H9 (cell line): Measurements from ENCODE around the gene PEX5L. TPM values are rescaled to one million over a fixed set of nuclear protein-coding genes. Genes with fewer than 3 reads are reported as not detected.

ENCODE experiments used
- DNase-seq: peaks from one replicate; pipeline ENCODE4 v3.0.0-alpha.2; 2017
- H2AFZ ChIP-seq: one replicate; pipeline ENCODE4 v1.6.1; 2013; ENCODE audit warnings: mild to moderate bottlenecking, low read length, control low read depth, moderate library complexity
- H2AK5ac ChIP-seq: 2 replicates; pipeline ENCODE4 v1.6.1; 2013; ENCODE audit warnings: low read length, control low read depth, mixed read lengths; ENCODE audit not compliant: insufficient read length
- H2BK120ac ChIP-seq: one replicate; pipeline ENCODE4 v1.6.1; 2013; ENCODE audit warnings: low read depth, mild to moderate bottlenecking, low read length, control low read depth, inconsistent platforms; ENCODE audit not compliant: poor library complexity, severe bottlenecking
- H2BK12ac ChIP-seq: 2 replicates; pipeline ENCODE4 v1.6.1; 2013; ENCODE audit warnings: low read length, control low read depth, mixed read lengths, low read depth; ENCODE audit not compliant: insufficient read length
- H2BK15ac ChIP-seq: 2 replicates; pipeline ENCODE4 v1.6.1; 2013; ENCODE audit warnings: low read depth, low read length, control low read depth
- H2BK20ac ChIP-seq: one replicate; pipeline ENCODE4 v1.6.1; 2013; ENCODE audit warnings: low read depth, mild to moderate bottlenecking, low read length, control low read depth, inconsistent platforms; ENCODE audit not compliant: poor library complexity, severe bottlenecking
- H2BK5ac ChIP-seq: 2 replicates; pipeline ENCODE4 v1.6.1; 2013; ENCODE audit warnings: low read length, control low read depth, mixed read lengths; ENCODE audit not compliant: insufficient read length
- H3K14ac ChIP-seq: 2 replicates; pipeline ENCODE4 v1.6.1; 2013; ENCODE audit warnings: low read length, control low read depth; ENCODE audit not compliant: insufficient read depth
- H3K18ac ChIP-seq: 2 replicates; pipeline ENCODE4 v1.6.1; 2013; ENCODE audit warnings: low read depth, mild to moderate bottlenecking, mixed read lengths, low read length, control low read depth; ENCODE audit not compliant: insufficient read length
- H3K23ac ChIP-seq: 2 replicates; pipeline ENCODE4 v1.6.1; 2013; ENCODE audit warnings: low read length, control low read depth, mixed read lengths, low read depth; ENCODE audit not compliant: insufficient read length
- H3K23me2 ChIP-seq: 2 replicates; pipeline ENCODE4 v1.6.1; 2013; ENCODE audit warnings: low read depth, mild to moderate bottlenecking, mixed read lengths, low read length, control low read depth; ENCODE audit not compliant: insufficient read length, poor library complexity, severe bottlenecking
- H3K27ac ChIP-seq: 2 replicates; pipeline ENCODE4 v1.5.1; 2013; ENCODE audit warnings: low read length, control low read depth, mixed read lengths, low read depth; ENCODE audit not compliant: insufficient read length
- H3K27me3 ChIP-seq: 2 replicates; pipeline ENCODE4 v1.6.1; 2013; ENCODE audit warnings: low read length, control low read depth, inconsistent platforms; ENCODE audit not compliant: insufficient read depth
- H3K4ac ChIP-seq: 2 replicates; pipeline ENCODE4 v1.6.1; 2013; ENCODE audit warnings: low read depth, mild to moderate bottlenecking, control low read depth, inconsistent platforms, low read length, moderate library complexity
- H3K4me1 ChIP-seq: 2 replicates; pipeline ENCODE4 v1.6.1; 2013; ENCODE audit warnings: low read length, control low read depth, inconsistent platforms; ENCODE audit not compliant: insufficient read depth
- H3K4me2 ChIP-seq: 2 replicates; pipeline ENCODE4 v1.6.1; 2013; ENCODE audit warnings: low read length, control low read depth, mixed read lengths; ENCODE audit not compliant: insufficient read length, insufficient read depth
- H3K56ac ChIP-seq: 2 replicates; pipeline ENCODE4 v1.6.1; 2013; ENCODE audit warnings: low read depth, mild to moderate bottlenecking, mixed read lengths, low read length, control low read depth; ENCODE audit not compliant: insufficient read length
- H3K79me1 ChIP-seq: 2 replicates; pipeline ENCODE4 v1.6.1; 2013; ENCODE audit warnings: low read depth, mild to moderate bottlenecking, moderate library complexity, low read length, control low read depth, inconsistent platforms; ENCODE audit not compliant: insufficient read depth, poor library complexity, severe bottlenecking
- H3K79me2 ChIP-seq: 2 replicates; pipeline ENCODE4 v1.6.1; 2013; ENCODE audit warnings: low read length, control low read depth, inconsistent platforms; ENCODE audit not compliant: insufficient read depth
- H3K9ac ChIP-seq: 2 replicates; pipeline ENCODE4 v1.6.1; 2013; ENCODE audit warnings: low read length, control low read depth, mixed read lengths; ENCODE audit not compliant: insufficient read length; ENCODE audit errors: extremely low read depth
- H3K9me3 ChIP-seq: one replicate; pipeline ENCODE4 v1.6.1; 2013; ENCODE audit warnings: low read depth, low read length, inconsistent platforms; ENCODE audit not compliant: control insufficient read depth
- H3T11ph ChIP-seq: one replicate; pipeline ENCODE4 v1.6.1; 2013; ENCODE audit warnings: mild to moderate bottlenecking, low read length, control low read depth, inconsistent platforms
- H4K20me1 ChIP-seq: one replicate; pipeline ENCODE4 v1.6.1; 2013; ENCODE audit not compliant: control insufficient read depth, insufficient read length, insufficient read depth
- H4K5ac ChIP-seq: 2 replicates; pipeline ENCODE4 v1.6.1; 2013; ENCODE audit warnings: low read depth, mild to moderate bottlenecking, mixed read lengths, low read length, control low read depth; ENCODE audit not compliant: insufficient read length
- H4K8ac ChIP-seq: replicated peaks from 2 replicates; pipeline ENCODE4 v1.6.1; 2013; ENCODE audit warnings: low read length, control low read depth, mixed read lengths, low read depth; ENCODE audit not compliant: insufficient read length
- H4K91ac ChIP-seq: 2 replicates; pipeline ENCODE4 v1.6.1; 2013; ENCODE audit warnings: low read depth, mild to moderate bottlenecking, moderate library complexity, mixed read lengths, low read length, control low read depth; ENCODE audit not compliant: insufficient read length
- H3K27ac Mint-ChIP-seq, 3 experiments: 2 replicates in 2 of 3; 3 replicates in 1 of 3; pipeline ENCODE4 v1.8.0; 2020 to 2021; ENCODE audit warnings: mixed read lengths in 3 of 3, mild to moderate bottlenecking in 1 of 3, moderate library complexity in 1 of 3
- H3K27me3 Mint-ChIP-seq: 2 replicates; pipeline ENCODE4 v1.8.0; 2021; ENCODE audit warnings: low read depth, mild to moderate bottlenecking, moderate library complexity, mixed read lengths
- H3K36me3 Mint-ChIP-seq, 3 experiments: 2 replicates in 2 of 3; 3 replicates in 1 of 3; pipeline ENCODE4 v1.8.0; 2020 to 2021; ENCODE audit warnings: low read depth in 3 of 3, mixed read lengths in 3 of 3; ENCODE audit not compliant: insufficient read depth in 1 of 3
- H3K4me1 Mint-ChIP-seq, 2 experiments: 2 replicates each; pipeline ENCODE4 v1.8.0; 2020; ENCODE audit warnings: mixed read lengths in 2 of 2
- H3K4me3 Mint-ChIP-seq, 2 experiments: 2 replicates in 1 of 2; 3 replicates in 1 of 2; pipeline ENCODE4 v1.8.0; 2020 to 2021; ENCODE audit warnings: mild to moderate bottlenecking in 2 of 2, mixed read lengths in 2 of 2, moderate library complexity in 1 of 2
- H3K9me3 Mint-ChIP-seq, 2 experiments: 2 replicates in 1 of 2; 3 replicates in 1 of 2; pipeline ENCODE4 v1.8.0; 2020; ENCODE audit warnings: mild to moderate bottlenecking in 2 of 2, mixed read lengths in 2 of 2, moderate library complexity in 1 of 2
- WGBS: extraction: QIAGEN DNeasy Blood & Tissue Kit; methylation state at CpG from one replicate; pipeline ENCODE4 v1.1.7; 2013; ENCODE audit warnings: missing lambda C conversion rate, low lambda C conversion rate, mixed read lengths; ENCODE audit not compliant: insufficient read length; ENCODE audit errors: extremely low coverage; 5-methylcytosine and 5-hydroxymethylcytosine counted together
- total RNA-seq: library from RNA; stranded (reverse); gene quantifications from 2 replicates; pipeline ENCODE4 v1.2.1, GENCODE V29; 2021
- TF ChIP-seq, protein P1 (sequence below): fragments of 200-600 bp; sonication (generic); conservative IDR thresholded peaks from 3 replicates; pipeline ENCODE4 v1.8.0; 2021; ENCODE audit warnings: antibody characterized with exemption, mild to moderate bottlenecking

PEX5L gene
- total RNA-seq, 1 experiment from 2014 or later: 0.85 TPM

DNA sequence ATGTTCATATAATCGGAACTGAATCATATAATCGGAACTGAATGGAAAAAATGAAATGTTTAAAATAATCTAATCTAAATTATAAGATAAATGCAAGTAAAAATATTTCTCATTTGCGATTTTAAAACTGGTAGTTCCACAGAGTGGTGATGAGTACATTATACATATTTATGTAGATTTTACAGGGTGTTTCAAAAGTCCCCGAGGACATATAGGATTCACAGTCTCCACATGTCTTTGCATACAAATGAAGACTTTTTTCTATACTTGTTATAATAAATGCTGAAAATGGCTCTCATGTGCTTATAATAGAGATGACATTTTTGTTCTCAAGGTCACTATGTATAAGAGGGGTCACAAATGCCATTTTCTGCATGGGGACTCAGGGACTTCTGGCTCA lies 139.5 kb downstream of the PEX5L start:
- no peak overlapping the region for H4K91ac ChIP-seq
- H3K14ac ChIP-seq: no peak overlapping the region
- no peak overlapping the region for H3T11ph ChIP-seq
- H3K9ac ChIP-seq: no peak overlapping the region
- H2AFZ ChIP-seq: no peak overlapping the region
- no peak overlapping the region for H2BK15ac ChIP-seq
- Mint-ChIP-seq H3K27me3 (no peaks in the 10 kb centered on the region), H3K36me3 (no peaks in the 10 kb centered on the region), H3K9me3 (no peaks in the 10 kb centered on the region), H3K27ac (no peak overlapping the region), H3K4me3 (no peak overlapping the region), H3K4me1 (no peaks in the 10 kb centered on the region)
- WGBS: no CpG with 5 or more reads among the region's 4 CpGs
- H3K56ac ChIP-seq: no peak overlapping the region
- H3K79me1 ChIP-seq: no peaks in the 10 kb centered on the region
- H3K27ac ChIP-seq: no peak overlapping the region
- no peak overlapping the region for H2BK5ac ChIP-seq
- H3K9me3 ChIP-seq: no peaks in the 10 kb centered on the region
- no peak overlapping the region for H3K4me2 ChIP-seq
- H4K20me1 ChIP-seq: no peaks in the 10 kb centered on the region
- H2AK5ac ChIP-seq: no peak overlapping the region
- H3K18ac ChIP-seq: no peak overlapping the region
- no peak overlapping the region for H3K23ac ChIP-seq
- H2BK20ac ChIP-seq: no peak overlapping the region
- H3K79me2 ChIP-seq: no peaks in the 10 kb centered on the region
- no peak overlapping the region for H2BK12ac ChIP-seq
- no peaks in the 10 kb centered on the region for H3K27me3 ChIP-seq
- no peak for DNase-seq
- H3K23me2 ChIP-seq: no peaks in the 10 kb centered on the region
- H3K4ac ChIP-seq: no peak overlapping the region
- no peak overlapping the region for H4K8ac ChIP-seq
- H3K4me1 ChIP-seq: no peaks in the 10 kb centered on the region
- TF ChIP-seq, protein P1, sequence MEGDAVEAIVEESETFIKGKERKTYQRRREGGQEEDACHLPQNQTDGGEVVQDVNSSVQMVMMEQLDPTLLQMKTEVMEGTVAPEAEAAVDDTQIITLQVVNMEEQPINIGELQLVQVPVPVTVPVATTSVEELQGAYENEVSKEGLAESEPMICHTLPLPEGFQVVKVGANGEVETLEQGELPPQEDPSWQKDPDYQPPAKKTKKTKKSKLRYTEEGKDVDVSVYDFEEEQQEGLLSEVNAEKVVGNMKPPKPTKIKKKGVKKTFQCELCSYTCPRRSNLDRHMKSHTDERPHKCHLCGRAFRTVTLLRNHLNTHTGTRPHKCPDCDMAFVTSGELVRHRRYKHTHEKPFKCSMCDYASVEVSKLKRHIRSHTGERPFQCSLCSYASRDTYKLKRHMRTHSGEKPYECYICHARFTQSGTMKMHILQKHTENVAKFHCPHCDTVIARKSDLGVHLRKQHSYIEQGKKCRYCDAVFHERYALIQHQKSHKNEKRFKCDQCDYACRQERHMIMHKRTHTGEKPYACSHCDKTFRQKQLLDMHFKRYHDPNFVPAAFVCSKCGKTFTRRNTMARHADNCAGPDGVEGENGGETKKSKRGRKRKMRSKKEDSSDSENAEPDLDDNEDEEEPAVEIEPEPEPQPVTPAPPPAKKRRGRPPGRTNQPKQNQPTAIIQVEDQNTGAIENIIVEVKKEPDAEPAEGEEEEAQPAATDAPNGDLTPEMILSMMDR: no peak
- no peak overlapping the region for H2BK120ac ChIP-seq
- H4K5ac ChIP-seq: no peak overlapping the region
